Activated T-cell treated with anti-CD3 and anti-CD28 coated beads, Interleukin-2, amount 50 U/mL, for 1 hour (primary cell): ENCODE results near the gene ATXN2.
"Not testable (repeated sequence)": the region's sequence is repeated elsewhere in the genome, so short reads cannot be mapped to it uniquely, and the experiment has no call there.

Source experiments
- DNase-seq: peaks from one replicate; pipeline ENCODE4 v3.0.0-alpha.2; 2020

ATXN2 gene

GRCh38 chr12:111570084-111570961 lies 28.8 kb downstream of the ATXN2 start:
- DNase-seq = no peak

GRCh38 chr12:111569363-111570083 lies 29.6 kb downstream of the ATXN2 start:
- no peak for DNase-seq

GRCh38 chr12:111560844-111561243 lies 38.3 kb downstream of the ATXN2 start:
- not testable (repeated sequence) for DNase-seq

- no peak for DNase-seq
These were observed 41.1 kb downstream of the ATXN2 start for GRCh38 chr12:111558107-111558376.

- DNase-seq = no peak
These were observed 41.6 kb downstream of the ATXN2 start for GRCh38 chr12:111557271-111558106.

- no peak for DNase-seq
These were observed 42.4 kb downstream of the ATXN2 start for GRCh38 chr12:111556676-111557075.

GRCh38 chr12:111555313-111555712 lies 43.8 kb downstream of the ATXN2 start:
- DNase-seq = not testable (repeated sequence)

GRCh38 chr12:111546758-111547383 lies 52.2 kb downstream of the ATXN2 start:
- DNase-seq = no peak

- DNase-seq = no peak
These were observed 52.9 kb downstream of the ATXN2 start for GRCh38 chr12:111546171-111546570.

GRCh38 chr12:111544032-111544431 lies 55.1 kb downstream of the ATXN2 start:
- DNase-seq = no peak

- DNase-seq = no peak
These were observed 66.4 kb downstream of the ATXN2 start for GRCh38 chr12:111532751-111533150.

- peak; percentile 60 for DNase-seq
These were observed 69.4 kb downstream of the ATXN2 start for GRCh38 chr12:111529424-111530368.

GRCh38 chr12:111523587-111524167 lies 75.4 kb downstream of the ATXN2 start:
- DNase-seq = no peak

- DNase-seq = no peak
These were observed 77.3 kb downstream of the ATXN2 start for GRCh38 chr12:111521801-111522200.

- DNase-seq = no peak
These were observed 79.2 kb downstream of the ATXN2 start for GRCh38 chr12:111519937-111520336.

- DNase-seq = no peak
These were observed 80.0 kb downstream of the ATXN2 start for GRCh38 chr12:111519083-111519482.

- DNase-seq = not testable (repeated sequence)
These were observed 91.4 kb downstream of the ATXN2 start for GRCh38 chr12:111507719-111508118.

- DNase-seq = not testable (repeated sequence)
These were observed 91.9 kb downstream of the ATXN2 start for GRCh38 chr12:111507258-111507657.

GRCh38 chr12:111506260-111506659 lies 92.9 kb downstream of the ATXN2 start:
- no peak for DNase-seq

GRCh38 chr12:111505601-111506036 lies 93.5 kb downstream of the ATXN2 start:
- DNase-seq = no peak

- DNase-seq = no peak
These were observed 96.0 kb downstream of the ATXN2 start for GRCh38 chr12:111503116-111503515.
